ENCODE results near the gene CCDC137. TPM values are rescaled to one million over a fixed set of nuclear protein-coding genes. Genes with fewer than 3 reads are reported as not detected.
A peak's percentile ranks its signal among the peaks of the same experiment; 100 is the strongest.

Gene CCDC137
- total and polyA plus RNA-seq, 4 donors = 3.9 to 25.9 (median 16.5) TPM

DNA sequence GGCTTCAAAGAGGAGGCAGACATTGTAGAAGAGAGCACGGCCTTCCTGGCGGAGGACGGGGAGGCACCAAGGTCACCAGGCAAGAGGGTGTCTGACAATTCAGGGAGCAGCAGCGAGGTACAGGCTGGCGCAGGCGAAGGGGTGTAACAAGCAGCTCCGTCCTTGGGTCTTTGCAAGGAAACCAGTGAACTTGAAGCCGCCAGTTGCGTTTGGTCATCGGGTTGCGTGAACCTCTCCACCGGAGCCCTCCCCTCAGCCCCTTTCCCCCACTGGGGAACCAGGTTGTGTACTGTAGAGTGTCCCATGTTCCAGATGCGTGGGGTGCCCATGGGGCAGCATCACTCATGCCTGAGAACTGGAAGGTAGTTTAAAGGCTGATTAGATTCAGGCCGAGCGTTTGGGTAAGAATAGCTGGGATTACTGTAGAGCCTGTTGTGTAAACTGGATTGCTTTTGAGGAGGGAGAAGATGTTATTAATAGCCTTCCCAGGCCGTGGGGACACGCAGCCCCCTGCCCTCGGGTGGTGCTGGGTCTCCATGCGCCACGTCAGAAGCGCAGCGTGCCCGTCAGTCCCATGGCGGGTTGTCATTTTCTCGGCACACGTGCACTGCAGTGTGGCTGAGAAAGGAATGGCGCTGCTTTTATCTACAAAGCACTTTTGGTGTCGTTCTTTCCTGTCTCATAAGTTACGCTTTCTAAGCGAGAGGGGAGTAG lies 39.1 kb downstream of the CCDC137 start:
- H3K36me3 ChIP-seq (ENCODE audit: control insufficient read depth, insufficient read depth, low read length) = peaks cover 71% of the 10 kb centered on the region
- H3K27me3 ChIP-seq (ENCODE audit: control insufficient read depth, insufficient read depth, low read length) = peaks cover 4% of the 10 kb centered on the region
- no peaks in the 10 kb centered on the region for H3K9me3 ChIP-seq (ENCODE audit: control insufficient read depth, insufficient read depth, low read length)
- DNase-seq (ENCODE audit: low read depth in 4 of 6, low spot score in 6 of 6) = no peak
- peaks cover 39% of the 10 kb centered on the region for H3K4me1 ChIP-seq (ENCODE audit: control insufficient read depth, insufficient read depth, low read length)
- H3K27ac ChIP-seq (ENCODE audit: low read depth, low read length) = no peak overlapping the region
- 96% methylated on average over 19 of the region's 30 CpGs for WGBS (ENCODE audit: insufficient coverage)
- H3K4me3 ChIP-seq (ENCODE audit: low read depth, low read length) = no peak overlapping the region

DNA sequence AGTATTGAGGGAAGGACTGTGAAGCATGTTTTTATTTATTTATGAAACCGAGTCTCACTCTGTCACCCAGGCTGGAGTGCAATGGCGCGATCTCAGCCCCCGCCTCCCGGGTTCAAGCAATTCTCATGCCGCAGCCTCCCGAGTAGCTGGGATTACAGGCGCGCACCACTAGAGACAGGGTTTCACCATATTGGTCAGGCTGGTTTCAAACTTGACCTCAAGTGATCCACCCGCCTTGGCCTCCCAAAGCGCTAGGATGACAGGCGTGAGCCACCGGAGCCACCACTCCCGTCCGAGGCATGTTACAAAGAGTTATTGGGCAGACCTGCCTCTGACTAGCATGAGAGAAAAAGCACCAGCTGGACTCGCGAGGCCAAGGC lies 39.7 kb downstream of the CCDC137 start:
- 97% methylated on average over 17 of the region's 17 CpGs for WGBS (ENCODE audit: insufficient coverage)
- no peak for DNase-seq (ENCODE audit: low read depth in 4 of 6, low spot score in 6 of 6)
- H3K9me3 ChIP-seq (ENCODE audit: control insufficient read depth, insufficient read depth, low read length) = no peaks in the 10 kb centered on the region
- peaks cover 65% of the 10 kb centered on the region for H3K36me3 ChIP-seq (ENCODE audit: control insufficient read depth, insufficient read depth, low read length)
- no peak overlapping the region for H3K27ac ChIP-seq (ENCODE audit: low read depth, low read length)
- H3K4me3 ChIP-seq (ENCODE audit: low read depth, low read length) = no peak overlapping the region
- peaks cover 39% of the 10 kb centered on the region for H3K4me1 ChIP-seq (ENCODE audit: control insufficient read depth, insufficient read depth, low read length)
- peaks cover 10% of the 10 kb centered on the region for H3K27me3 ChIP-seq (ENCODE audit: control insufficient read depth, insufficient read depth, low read length)

DNA sequence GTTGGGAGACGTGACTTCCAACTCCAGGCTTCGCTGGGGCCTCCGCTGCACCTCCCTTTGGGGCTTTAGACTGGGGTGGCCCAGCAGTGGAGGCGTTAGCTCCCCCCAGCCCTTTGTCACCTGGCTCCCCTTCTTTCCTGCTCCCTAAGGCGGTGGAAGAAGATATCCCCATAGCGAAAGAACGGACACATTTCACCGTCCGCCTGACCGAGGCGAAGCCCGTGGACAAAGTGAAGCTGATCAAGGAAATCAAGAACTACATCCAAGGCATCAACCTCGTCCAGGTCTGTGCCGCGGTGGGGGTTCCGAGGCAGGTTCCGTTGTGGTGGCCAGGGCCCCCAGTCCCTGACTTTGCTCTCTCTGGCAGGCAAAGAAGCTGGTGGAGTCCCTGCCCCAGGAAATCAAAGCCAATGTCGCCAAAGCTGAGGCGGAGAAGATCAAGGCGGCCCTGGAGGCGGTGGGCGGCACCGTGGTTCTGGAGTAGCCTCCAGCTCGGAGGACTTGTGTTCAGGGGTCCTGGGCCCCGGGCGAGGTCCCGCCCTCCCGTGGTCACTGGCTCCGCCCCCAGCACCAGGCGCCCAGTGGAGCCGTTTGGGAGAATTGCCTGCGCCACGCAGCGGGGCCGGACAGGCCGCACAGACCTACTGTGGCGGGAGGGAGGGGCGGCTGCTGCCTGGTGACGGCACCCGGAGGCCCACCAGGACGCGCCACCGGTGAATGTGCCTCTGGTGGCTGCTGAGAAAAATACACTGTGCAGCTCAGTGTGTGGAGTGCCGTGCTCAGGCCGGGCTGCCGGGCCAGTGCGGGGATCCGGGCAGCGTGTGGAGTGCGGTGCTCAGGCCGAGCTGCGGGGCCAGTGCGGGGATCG lies 40.5 kb downstream of the CCDC137 start:
- Histone ChIP-seq H3K27me3 (ENCODE audit: control insufficient read depth, insufficient read depth, low read length) (peaks cover 11% of the 10 kb centered on the region), H3K4me3 (ENCODE audit: low read depth, low read length) (no peak overlapping the region), H3K27ac (ENCODE audit: low read depth, low read length) (no peak overlapping the region), H3K36me3 (ENCODE audit: control insufficient read depth, insufficient read depth, low read length) (peaks cover 58% of the 10 kb centered on the region), H3K4me1 (ENCODE audit: control insufficient read depth, insufficient read depth, low read length) (peaks cover 37% of the 10 kb centered on the region), H3K9me3 (ENCODE audit: control insufficient read depth, insufficient read depth, low read length) (no peaks in the 10 kb centered on the region)
- no peak for DNase-seq (ENCODE audit: low read depth in 4 of 6, low spot score in 6 of 6)
- WGBS (ENCODE audit: insufficient coverage) = 92% methylated on average over 53 of the region's 54 CpGs

DNA sequence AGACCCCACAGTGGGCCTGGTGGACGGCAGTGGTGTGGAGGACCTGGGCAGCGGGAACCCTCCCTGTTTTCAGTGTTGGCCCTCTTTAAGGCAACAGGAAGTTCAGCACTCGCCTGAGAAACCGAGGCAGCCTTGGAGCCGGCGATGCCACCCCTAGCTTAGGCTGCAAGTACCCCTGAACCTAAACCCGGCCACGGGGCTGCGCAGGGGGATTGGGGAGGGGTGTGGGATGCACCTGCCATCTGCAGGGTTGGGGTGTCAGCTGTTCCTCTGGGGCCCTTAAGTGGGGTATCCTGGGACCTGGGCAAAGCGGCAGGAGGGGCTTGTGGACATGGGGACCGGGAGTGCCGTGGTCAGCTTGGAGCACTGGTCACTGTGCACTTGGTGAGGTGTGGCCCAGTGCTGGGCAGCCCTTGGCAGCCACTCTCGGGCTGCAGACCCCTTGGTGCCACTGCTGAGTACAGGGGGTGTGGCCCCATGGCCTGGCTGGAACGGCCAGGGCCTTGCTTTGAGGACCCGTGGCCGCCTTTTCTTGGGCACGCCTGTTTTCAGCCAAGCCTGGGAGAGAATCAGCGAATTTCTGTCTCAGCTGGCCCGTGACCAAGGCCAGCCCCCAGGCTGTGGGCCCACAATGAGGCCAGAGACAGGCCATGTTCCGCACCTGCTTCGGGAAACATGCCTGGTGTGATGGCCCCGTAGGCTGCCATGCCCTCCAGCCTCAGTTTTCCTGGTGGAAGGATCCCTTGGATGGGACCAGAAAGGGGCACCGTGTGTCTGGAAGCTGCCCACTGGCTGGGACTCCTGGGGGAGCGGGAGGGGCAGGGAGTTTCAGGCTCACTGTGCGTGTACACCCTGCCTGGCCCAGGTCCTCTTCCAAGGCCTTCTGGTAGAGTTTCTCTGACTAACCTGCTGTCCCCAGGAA lies 41.4 kb downstream of the CCDC137 start:
- 89% methylated on average over 24 of the region's 25 CpGs for WGBS (ENCODE audit: insufficient coverage)
- H3K9me3 ChIP-seq (ENCODE audit: control insufficient read depth, insufficient read depth, low read length) = no peaks in the 10 kb centered on the region

DNA sequence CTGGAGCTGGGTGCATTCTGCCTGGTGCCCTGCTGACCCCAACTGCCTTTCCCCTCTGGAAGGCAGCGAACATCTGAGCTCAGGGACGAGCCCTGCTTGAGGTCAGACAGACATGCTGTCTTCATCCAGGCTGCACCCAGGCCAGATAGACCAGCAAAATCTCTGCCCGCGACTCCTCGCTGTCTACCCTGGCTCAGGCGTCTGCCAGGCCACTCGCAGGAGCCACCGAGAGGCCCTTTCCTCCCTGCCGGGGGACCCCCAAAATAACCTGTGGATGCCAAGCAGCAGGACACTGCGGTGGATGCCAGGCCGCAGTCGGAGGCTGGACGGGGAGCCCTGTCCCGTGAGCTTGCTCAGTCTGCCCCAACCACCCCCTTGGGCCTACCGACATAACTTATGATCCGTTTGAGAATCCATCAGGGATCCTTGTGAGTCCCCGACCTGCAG lies 42.2 kb downstream of the CCDC137 start:
- peaks cover 11% of the 10 kb centered on the region for H3K27me3 ChIP-seq (ENCODE audit: control insufficient read depth, insufficient read depth, low read length)
- 86% methylated on average over 17 of the region's 17 CpGs for WGBS (ENCODE audit: insufficient coverage)
- no peak overlapping the region for H3K4me3 ChIP-seq (ENCODE audit: low read depth, low read length)
- peaks cover 53% of the 10 kb centered on the region for H3K36me3 ChIP-seq (ENCODE audit: control insufficient read depth, insufficient read depth, low read length)
- no peak overlapping the region for H3K27ac ChIP-seq (ENCODE audit: low read depth, low read length)
- H3K4me1 ChIP-seq (ENCODE audit: control insufficient read depth, insufficient read depth, low read length) = peaks cover 40% of the 10 kb centered on the region
- H3K9me3 ChIP-seq (ENCODE audit: control insufficient read depth, insufficient read depth, low read length) = no peaks in the 10 kb centered on the region
- no peak for DNase-seq (ENCODE audit: low read depth in 4 of 6, low spot score in 6 of 6)

More for the DNA sequence above, 41.4 kb downstream of the CCDC137 start:
- peaks cover 48% of the 10 kb centered on the region for H3K36me3 ChIP-seq (ENCODE audit: control insufficient read depth, insufficient read depth, low read length)
- DNase-seq (ENCODE audit: low read depth in 4 of 6, low spot score in 6 of 6) = no peak
- peaks cover 11% of the 10 kb centered on the region for H3K27me3 ChIP-seq (ENCODE audit: control insufficient read depth, insufficient read depth, low read length)
- no peak overlapping the region for H3K4me3 ChIP-seq (ENCODE audit: low read depth, low read length)
- H3K4me1 ChIP-seq (ENCODE audit: control insufficient read depth, insufficient read depth, low read length) = peaks cover 34% of the 10 kb centered on the region
- H3K27ac ChIP-seq (ENCODE audit: low read depth, low read length) = no peak overlapping the region

DNA sequence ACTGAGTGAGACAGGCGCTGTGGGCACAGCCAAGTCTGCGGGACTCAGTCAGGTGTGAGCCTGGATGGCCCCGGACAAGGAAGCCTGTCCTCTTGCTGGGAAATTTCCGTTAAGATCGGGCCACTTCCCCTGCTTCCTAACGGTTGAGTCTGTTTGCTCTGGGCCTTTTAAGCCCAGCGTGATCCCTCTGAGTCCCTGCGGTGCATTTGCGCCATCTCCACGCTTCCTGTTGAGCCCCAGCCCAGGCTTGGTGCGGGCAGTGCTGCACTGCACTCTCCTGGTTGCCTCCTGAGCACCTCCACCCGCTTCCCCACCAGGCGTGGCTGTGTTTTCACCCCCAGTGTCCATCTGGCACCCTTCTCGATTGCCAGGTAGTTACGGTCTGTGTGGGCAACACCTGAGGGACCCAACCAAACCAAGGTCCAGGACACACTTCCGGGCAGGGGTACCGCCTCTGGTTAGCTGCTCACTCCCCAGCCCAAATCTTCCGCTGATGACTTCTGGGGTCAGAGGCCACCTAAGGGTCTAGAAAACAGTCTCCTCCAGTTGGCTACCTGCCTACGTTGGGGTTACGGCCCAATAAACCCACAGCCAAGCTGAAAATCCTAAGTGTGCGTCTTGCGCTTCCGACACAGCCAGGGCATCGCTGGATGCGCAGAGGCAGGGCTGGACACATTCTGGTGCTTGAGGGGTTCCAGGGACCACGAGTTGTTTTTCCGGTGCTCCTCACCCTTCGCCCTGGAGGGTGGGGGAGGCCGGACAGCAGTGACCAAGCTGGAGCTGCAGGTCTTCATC lies 44.2 kb downstream of the CCDC137 start:
- no peaks in the 10 kb centered on the region for H3K9me3 ChIP-seq (ENCODE audit: control insufficient read depth, insufficient read depth, low read length)
- H3K36me3 ChIP-seq (ENCODE audit: control insufficient read depth, insufficient read depth, low read length) = peaks cover 57% of the 10 kb centered on the region
- peaks cover 41% of the 10 kb centered on the region for H3K4me1 ChIP-seq (ENCODE audit: control insufficient read depth, insufficient read depth, low read length)
- WGBS (ENCODE audit: insufficient coverage) = 7% methylated on average over 28 of the region's 29 CpGs
- H3K4me3 ChIP-seq (ENCODE audit: low read depth, low read length) = no peak overlapping the region
- DNase-seq (ENCODE audit: low read depth in 4 of 6, low spot score in 6 of 6) = no peak
- H3K27me3 ChIP-seq (ENCODE audit: control insufficient read depth, insufficient read depth, low read length) = peaks cover 11% of the 10 kb centered on the region
- H3K27ac ChIP-seq (ENCODE audit: low read depth, low read length) = no peak overlapping the region

DNA sequence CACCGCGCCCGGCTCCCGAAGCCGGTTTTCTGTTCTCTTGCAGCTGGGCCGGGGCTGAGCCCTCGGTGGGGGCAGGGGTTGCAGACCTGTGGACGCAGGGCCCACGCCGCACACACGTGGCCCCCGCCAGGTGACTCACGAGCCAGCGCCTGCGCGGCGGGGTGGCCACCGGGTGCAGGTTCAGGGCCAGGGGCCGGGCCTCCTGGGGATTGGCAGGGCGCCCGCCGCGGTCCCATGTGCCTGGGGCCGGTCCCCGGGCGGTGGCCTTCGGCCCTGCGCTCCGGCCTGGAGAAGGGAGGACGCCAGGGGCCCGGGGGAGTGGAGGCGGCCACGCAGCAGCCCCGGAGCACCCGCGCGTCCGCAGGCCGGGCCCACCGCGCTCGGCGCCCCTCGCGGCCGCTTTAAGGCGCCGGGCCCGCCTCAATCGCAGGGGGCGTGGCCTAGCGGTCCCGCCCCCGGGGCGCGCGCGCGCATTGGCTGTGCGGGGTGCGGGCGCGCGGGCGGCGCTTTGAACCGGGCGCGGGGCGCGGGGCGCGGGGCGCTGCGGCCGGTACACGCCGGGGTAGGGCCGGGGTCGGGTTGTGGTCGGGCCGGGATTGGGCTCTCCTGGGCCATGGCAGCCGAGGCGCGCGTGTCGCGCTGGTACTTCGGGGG lies 45.4 kb downstream of the CCDC137 start, which contains the start of gene SLC25A10:
SLC25A10 (plus strand) TSS at position 471 of the 654 bp plus-strand sequence; CDS start at position 614, 143 bp downstream.
- under 1% methylated on average over 89 of the region's 89 CpGs for WGBS (ENCODE audit: insufficient coverage)
- peak within 1 kb of the TSS; percentile 57 for H3K27ac ChIP-seq (ENCODE audit: low read depth, low read length)
- peak within 1 kb of the TSS; percentile 50 for H3K4me3 ChIP-seq (ENCODE audit: low read depth, low read length)
- DNase-seq (ENCODE audit: low read depth in 4 of 6, low spot score in 6 of 6) = peak; percentile 52 to 94 (median 74)
- H3K27me3 ChIP-seq (ENCODE audit: control insufficient read depth, insufficient read depth, low read length) = peaks cover 11% of the 10 kb centered on the region
- peaks cover 41% of the 10 kb centered on the region for H3K4me1 ChIP-seq (ENCODE audit: control insufficient read depth, insufficient read depth, low read length)
- no peaks in the 10 kb centered on the region for H3K9me3 ChIP-seq (ENCODE audit: control insufficient read depth, insufficient read depth, low read length)
- H3K36me3 ChIP-seq (ENCODE audit: control insufficient read depth, insufficient read depth, low read length) = peaks cover 57% of the 10 kb centered on the region

DNA sequence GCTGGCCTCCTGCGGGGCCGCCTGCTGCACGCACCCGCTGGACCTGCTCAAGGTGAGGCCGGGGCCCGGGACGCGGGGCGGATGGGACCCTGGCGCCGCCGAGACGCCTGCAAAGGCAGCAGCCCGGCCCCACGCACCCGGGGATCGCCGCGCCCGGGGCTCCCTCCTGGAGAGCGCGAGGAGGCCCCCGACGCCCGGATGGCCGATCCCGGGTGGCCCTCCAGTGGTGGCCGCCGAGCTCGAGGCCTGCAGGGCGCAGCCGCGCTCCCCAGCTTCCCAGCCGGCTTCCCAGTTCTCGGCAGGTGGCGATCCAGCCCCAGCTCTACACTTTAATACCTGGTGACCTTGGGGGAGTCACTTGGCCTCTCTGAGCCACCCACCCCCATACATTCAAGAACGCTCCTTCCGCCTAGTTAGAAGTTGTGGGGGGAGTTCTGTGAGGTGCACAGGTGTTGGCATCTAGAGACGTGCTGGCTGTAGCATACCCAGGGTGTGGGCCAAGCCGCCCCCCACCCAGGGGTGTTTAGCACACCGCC lies 46.0 kb downstream of the CCDC137 start:
- peak overlapping the region; percentile 57 for H3K27ac ChIP-seq (ENCODE audit: low read depth, low read length)
- WGBS (ENCODE audit: insufficient coverage) = 2% methylated on average over 38 of the region's 41 CpGs
- peaks cover 11% of the 10 kb centered on the region for H3K27me3 ChIP-seq (ENCODE audit: control insufficient read depth, insufficient read depth, low read length)
- DNase-seq (ENCODE audit: low read depth in 4 of 6, low spot score in 6 of 6) = peak in 1 of 6 donors; percentile 27
- peak overlapping the region; percentile 50 for H3K4me3 ChIP-seq (ENCODE audit: low read depth, low read length)
- peaks cover 57% of the 10 kb centered on the region for H3K36me3 ChIP-seq (ENCODE audit: control insufficient read depth, insufficient read depth, low read length)
- peaks cover 41% of the 10 kb centered on the region for H3K4me1 ChIP-seq (ENCODE audit: control insufficient read depth, insufficient read depth, low read length)
- H3K9me3 ChIP-seq (ENCODE audit: control insufficient read depth, insufficient read depth, low read length) = no peaks in the 10 kb centered on the region

All from spinal cord (tissue), 10 donors.